GM19395 (cell line): ENCODE results near the gene VPS8.

Source experiments
- ATAC-seq: cut with Tn5 transposase; IDR thresholded peaks from one replicate; pipeline ENCODE4 v1.9.1; 2021; ENCODE audit warnings: mild to moderate bottlenecking, moderate library complexity; ENCODE audit not compliant: unreplicated experiment

The VPS8 gene

GRCh38 chr3:184811999-184812661, at the start of gene VPS8:
TSS of gene VPS8 (plus strand) at chr3:184812166. CDS start at chr3:184824633, 12,467 bp downstream.
- peak; percentile 92 for ATAC-seq

- ATAC-seq, result no peak
Measured at GRCh38 chr3:184764191-184764590, 47.8 kb upstream of the VPS8 start.

- no peak for ATAC-seq
Measured at GRCh38 chr3:184765047-184765729, 46.8 kb upstream of the VPS8 start.

GRCh38 chr3:184765730-184766074, 46.3 kb upstream of the VPS8 start:
- peak; percentile 74 for ATAC-seq

GRCh38 chr3:184766555-184767261, 45.3 kb upstream of the VPS8 start:
- no peak for ATAC-seq

- ATAC-seq, result no peak
Measured at GRCh38 chr3:184767377-184767776, 44.6 kb upstream of the VPS8 start.

GRCh38 chr3:184769382-184770170, 42.4 kb upstream of the VPS8 start:
- ATAC-seq, result no peak

- ATAC-seq, result no peak
Measured at GRCh38 chr3:184770541-184770940, 41.4 kb upstream of the VPS8 start.

GRCh38 chr3:184771301-184772127, 40.5 kb upstream of the VPS8 start:
- ATAC-seq, result no peak

GRCh38 chr3:184772667-184773272, 39.2 kb upstream of the VPS8 start:
- ATAC-seq, result no peak

GRCh38 chr3:184773283-184774186, 38.4 kb upstream of the VPS8 start:
- ATAC-seq, result no peak

- no peak for ATAC-seq
Measured at GRCh38 chr3:184776916-184777315, 35.0 kb upstream of the VPS8 start.

GRCh38 chr3:184777566-184778356, 34.2 kb upstream of the VPS8 start:
- ATAC-seq, result peak; percentile 80

- no peak for ATAC-seq
Measured at GRCh38 chr3:184778426-184779332, 33.3 kb upstream of the VPS8 start.

GRCh38 chr3:184780981-184781515, 30.9 kb upstream of the VPS8 start:
- no peak for ATAC-seq

- no peak for ATAC-seq
Measured at GRCh38 chr3:184781801-184782200, 30.2 kb upstream of the VPS8 start.

- ATAC-seq, result no peak
Measured at GRCh38 chr3:184783319-184783718, 28.6 kb upstream of the VPS8 start.
